ENCODE data around the gene MTHFR.
A peak's percentile ranks its signal among the peaks of the same experiment; 100 is the strongest.

MTHFR gene

DNA sequence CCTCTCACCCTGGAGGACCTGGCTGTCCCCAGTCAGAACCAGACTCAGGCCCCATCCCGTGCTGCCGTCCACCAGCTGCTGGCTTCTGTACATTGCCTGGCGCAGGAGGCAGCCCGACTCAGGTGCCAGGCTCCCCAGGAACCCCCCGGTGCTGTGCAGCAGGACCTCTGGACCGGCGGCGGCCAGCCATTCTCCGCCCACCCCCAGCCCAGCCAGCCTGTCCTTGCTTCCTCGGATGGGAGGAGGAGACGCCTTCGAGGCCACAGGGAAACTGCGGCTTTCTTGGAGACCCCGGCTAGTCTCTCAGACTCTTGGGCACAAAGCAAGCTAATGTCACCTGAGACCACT, 39.4 kb downstream of the MTHFR start:
- Mint-ChIP-seq H3K4me1 (no peaks in the 10 kb centered on the region), H3K9me3 (no peaks in the 10 kb centered on the region), H3K4me3 (no peak overlapping the region), H3K27ac (no peak overlapping the region), H3K36me3 (no peaks in the 10 kb centered on the region)
- DNase-seq (ENCODE audit: low spot score in 2 of 2), result no peak
- ATAC-seq, result no peak

DNA sequence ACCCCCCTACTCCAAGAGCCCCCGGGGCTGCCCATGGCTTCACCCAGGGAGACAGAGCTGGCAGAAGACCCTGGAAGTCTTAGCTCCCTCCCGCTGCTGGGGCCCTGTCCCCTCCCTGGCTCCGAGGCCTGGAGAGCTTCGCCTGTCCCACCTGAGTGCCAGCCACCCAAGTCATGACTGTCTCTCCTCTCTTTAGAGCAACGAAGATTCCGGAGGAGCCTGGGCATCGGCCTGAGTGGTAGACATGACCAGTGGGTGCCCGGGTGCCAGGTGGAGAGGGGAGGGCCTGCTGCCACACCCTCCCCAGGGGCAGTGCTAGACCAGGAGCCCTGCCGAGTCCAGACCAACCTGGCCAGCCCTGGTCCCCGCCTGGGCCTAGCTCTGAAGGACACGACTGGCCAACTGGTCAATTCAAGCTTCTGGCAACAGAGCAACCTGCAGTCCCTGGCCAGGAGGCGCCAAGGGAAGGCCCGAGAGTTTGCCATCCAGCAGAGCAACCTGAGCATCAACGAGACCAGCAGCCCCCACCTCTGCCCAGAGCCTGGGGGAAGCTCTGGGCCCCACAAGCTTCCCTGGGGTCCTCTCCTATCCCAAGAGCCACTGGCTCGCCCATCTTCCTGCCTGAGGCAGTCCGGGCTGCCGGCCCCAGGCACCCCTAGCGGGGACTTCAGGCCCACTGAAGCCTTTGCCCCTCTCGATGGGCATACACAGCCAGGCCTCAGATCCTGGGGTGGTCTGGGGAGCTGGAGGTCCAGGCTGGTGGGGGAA, 39.9 kb downstream of the MTHFR start:
- DNase-seq (ENCODE audit: low spot score in 2 of 2) (no peak), ATAC-seq (peak; percentile 19)
- Mint-ChIP-seq H3K4me1 (no peaks in the 10 kb centered on the region), H3K9me3 (no peaks in the 10 kb centered on the region), H3K36me3 (no peaks in the 10 kb centered on the region), H3K27ac (no peak overlapping the region), H3K4me3 (no peak overlapping the region)

DNA sequence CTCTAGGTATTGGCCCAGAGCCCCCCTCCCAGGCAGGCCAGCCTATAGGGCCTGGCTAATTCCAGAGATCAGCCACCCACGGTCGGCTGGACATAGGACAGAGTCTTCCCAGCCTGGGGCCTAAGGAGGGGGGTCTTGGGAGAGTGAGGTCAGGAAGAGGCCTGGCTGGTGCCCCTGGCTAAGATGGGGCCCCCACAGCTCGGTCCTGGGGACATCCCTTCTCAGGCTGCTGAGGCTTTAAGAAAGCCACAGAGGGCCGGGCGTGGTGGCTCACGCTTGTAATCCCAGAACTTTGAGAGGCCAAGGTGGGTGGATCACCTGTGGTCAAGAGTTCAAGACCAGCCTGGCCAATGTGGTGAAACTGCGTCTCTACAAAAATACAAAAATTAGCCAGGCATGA, 41.2 kb downstream of the MTHFR start:
- no peaks in the 10 kb centered on the region for H3K36me3 Mint-ChIP-seq
- H3K4me3 Mint-ChIP-seq, result no peak overlapping the region
- DNase-seq (ENCODE audit: low spot score in 2 of 2) (no peak), ATAC-seq (no peak)
- peaks cover 4% of the 10 kb centered on the region for H3K4me1 Mint-ChIP-seq
- H3K27ac Mint-ChIP-seq, result no peak overlapping the region
- H3K9me3 Mint-ChIP-seq, result no peaks in the 10 kb centered on the region

DNA sequence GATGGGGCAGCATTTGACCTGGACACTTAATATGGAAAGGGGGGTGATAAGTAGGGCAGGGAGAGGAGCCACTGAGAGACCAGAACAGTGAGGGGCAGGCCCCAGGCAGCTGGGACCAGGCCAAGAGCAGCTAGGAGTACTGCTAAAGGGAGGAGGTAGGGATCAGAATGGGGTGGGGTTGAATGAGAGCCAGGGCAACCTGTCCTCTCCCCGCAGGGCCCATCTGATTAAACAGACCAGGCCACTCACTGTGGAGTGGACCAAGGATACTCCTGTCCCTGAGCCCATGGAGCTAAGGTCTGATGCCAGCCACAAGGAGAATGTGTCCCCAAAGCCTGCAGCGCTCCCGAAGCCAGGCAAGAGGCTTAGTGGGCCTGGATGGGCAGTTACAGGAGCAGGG, 41.6 kb downstream of the MTHFR start:
- Mint-ChIP-seq H3K9me3 (no peaks in the 10 kb centered on the region), H3K27ac (no peak overlapping the region), H3K4me3 (no peak overlapping the region), H3K4me1 (peaks cover 4% of the 10 kb centered on the region), H3K36me3 (no peaks in the 10 kb centered on the region)
- no peak for DNase-seq (ENCODE audit: low spot score in 2 of 2)
- no peak for ATAC-seq

DNA sequence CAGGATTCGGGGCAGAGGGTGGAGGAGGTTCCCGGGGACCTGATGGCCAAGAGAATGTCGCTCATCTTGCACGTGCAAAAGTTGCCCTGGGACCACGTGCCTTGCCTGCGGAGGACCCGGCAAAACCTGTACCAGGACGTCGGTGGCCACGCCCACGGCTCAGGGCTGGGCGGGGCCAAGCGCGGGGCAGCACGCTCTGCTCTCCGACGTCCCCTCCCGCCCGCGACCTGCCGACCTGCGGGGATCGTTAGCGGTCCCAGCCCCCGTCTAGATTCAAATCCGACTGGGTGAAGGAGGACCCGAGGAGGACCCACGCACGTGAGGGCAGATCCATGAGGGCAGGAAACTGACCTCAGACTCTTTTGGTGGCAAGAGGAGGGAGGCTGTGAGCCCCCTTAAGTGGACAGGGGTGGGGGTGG, 43.8 kb downstream of the MTHFR start, which contains the start of gene C1orf167:
TSS of gene C1orf167 (plus strand) at position 206 of the 419 bp plus-strand sequence. CDS start 2,208 bp downstream, outside the sequence.
- Mint-ChIP-seq H3K4me3 (peak within 1 kb of the TSS; percentile 14), H3K4me1 (peaks cover 4% of the 10 kb centered on the region), H3K9me3 (no peaks in the 10 kb centered on the region), H3K36me3 (no peaks in the 10 kb centered on the region), H3K27ac (no peak within 1 kb of the TSS)
- DNase-seq (ENCODE audit: low spot score in 2 of 2), result no peak
- ATAC-seq, result peak; percentile 42

DNA sequence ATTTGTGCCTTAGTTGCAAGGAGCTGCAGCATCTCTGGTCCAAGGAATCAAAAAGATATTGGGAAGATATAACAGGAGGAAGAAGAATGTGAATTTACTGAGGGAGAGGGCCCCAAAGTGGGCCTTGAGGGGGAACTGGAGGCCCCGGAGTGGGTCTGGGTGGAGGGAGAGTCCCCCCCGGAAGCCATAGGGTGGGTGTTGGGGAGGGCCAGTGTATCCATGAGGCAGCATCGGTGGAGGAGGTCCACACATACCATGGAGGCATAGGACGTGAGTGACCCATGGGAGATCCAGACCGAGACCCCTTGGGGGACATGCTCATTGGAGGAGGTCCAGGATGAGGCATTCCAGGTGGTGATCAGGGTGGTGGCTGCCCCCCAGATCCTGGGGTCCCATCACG, 44.5 kb downstream of the MTHFR start:
- DNase-seq (ENCODE audit: low spot score in 2 of 2) (no peak), ATAC-seq (no peak)
- Mint-ChIP-seq H3K27ac (no peak overlapping the region), H3K36me3 (no peaks in the 10 kb centered on the region), H3K4me1 (peaks cover 4% of the 10 kb centered on the region), H3K4me3 (no peak overlapping the region), H3K9me3 (no peaks in the 10 kb centered on the region)

DNA sequence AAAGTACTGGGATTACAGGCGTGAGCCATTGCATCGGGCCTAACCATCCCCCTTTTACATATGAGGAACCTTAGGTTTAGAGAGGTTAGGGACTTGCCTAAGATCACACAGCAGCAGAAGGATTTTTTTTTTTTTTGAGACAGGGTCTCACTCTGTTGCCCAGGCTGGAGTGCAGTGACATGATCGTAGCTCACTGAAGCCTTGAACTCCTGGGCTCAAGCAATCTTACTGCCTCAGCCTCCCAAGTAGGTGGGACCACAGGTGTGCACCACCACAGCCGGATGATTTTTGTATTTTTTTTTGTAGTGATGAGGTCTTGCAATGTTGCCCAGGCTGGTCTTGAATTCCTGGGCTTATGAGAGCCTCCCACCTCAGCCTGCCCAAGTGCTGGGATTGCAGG, 46.0 kb downstream of the MTHFR start:
- H3K27ac Mint-ChIP-seq, result no peak overlapping the region
- ATAC-seq (no peak), DNase-seq (ENCODE audit: low spot score in 2 of 2) (no peak)
- H3K9me3 Mint-ChIP-seq, result no peaks in the 10 kb centered on the region
- H3K4me3 Mint-ChIP-seq, result no peak overlapping the region
- H3K4me1 Mint-ChIP-seq, result peaks cover 4% of the 10 kb centered on the region
- no peaks in the 10 kb centered on the region for H3K36me3 Mint-ChIP-seq

DNA sequence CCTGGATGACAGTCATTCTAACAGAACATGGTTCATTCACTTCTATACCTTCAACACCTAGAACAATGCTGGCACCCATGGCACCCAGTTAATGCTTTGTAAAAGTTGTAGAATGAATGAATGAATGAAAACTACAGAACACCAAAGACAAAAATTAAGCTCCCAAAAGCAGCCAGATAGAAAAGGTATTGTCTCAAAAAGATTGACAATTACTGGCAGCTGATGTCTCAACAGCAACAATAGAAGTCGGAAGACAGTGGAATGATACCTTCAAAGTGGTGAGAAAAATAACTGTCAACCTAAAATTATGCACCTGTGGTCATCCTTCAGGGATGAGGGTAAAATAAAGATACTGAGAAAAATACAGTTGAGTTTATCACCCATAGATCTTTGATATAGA, 48.7 kb downstream of the MTHFR start:
- Mint-ChIP-seq H3K4me3 (no peak overlapping the region), H3K4me1 (peaks cover 16% of the 10 kb centered on the region), H3K36me3 (no peaks in the 10 kb centered on the region), H3K9me3 (no peaks in the 10 kb centered on the region), H3K27ac (no peak overlapping the region)
- no peak for DNase-seq (ENCODE audit: low spot score in 2 of 2)
- ATAC-seq, result no peak

DNA sequence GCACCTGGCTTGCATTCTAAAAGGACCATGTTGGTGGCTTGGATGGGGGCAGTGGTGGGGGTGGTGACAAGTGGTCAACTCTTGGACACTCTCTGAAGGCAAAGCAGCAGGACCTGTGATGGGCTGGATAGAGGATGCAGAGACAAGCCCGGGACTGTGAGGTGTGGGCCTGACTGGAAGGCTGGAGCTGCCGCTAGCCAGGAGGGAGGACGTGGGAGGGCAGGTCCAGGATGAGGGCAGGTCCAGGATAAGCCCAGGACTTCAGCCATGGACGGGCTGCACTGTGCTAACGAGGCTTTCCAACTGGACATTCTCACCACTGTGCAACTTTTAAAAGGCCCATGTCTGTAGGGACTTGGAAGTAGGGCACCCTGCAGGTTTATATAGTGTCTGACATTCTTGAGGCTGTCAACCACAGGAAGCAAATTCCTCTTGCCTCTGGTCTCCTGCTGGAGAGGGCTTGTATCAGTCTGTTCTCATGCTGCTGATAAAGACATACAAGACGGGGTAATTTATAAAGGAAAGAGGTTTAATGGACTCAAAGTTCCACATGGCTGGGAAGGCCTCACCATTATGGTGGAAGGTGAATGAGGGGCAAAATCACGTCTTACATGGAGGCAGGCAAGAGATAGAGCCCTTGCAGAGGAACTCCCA, 52.1 kb downstream of the MTHFR start:
- peaks cover 21% of the 10 kb centered on the region for H3K4me1 Mint-ChIP-seq

DNA sequence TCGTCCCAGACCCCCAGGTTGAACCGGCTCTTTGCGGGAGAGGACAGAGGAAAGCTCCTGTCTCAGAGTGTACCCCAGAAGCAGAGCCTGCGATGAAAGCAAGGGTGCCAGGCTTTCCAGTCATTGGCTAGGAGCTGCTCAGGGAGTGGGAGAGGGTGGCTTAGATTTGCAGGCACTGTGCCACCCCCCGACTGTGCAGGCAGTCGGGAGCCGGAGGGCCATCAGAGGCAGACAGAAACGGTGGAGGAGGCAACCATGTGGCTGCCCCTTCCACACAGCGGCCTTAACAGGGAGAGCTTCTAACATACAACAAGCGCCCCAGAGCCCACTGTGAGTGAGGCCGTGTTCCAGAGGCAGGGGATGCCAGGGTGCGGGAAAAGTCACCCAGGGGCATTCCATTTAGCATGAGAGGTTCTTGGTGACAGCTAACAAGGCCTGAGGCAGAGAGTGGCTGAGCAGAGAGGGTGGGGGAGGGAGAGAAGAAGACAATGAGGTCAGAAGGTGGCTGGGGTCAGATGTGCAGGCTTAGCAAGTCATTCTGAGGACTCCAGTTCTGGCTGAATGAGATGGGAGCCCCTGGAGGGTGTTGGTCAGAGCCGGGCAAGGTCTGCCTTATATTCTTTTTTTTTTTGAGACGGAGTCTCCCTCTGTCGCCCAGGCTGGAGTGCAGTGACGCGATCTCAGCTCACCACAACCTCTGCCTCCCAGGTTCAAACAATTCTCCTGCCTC, 53.2 kb downstream of the MTHFR start:
- Mint-ChIP-seq H3K27ac (peak overlapping the region; percentile 32), H3K36me3 (no peaks in the 10 kb centered on the region), H3K4me1 (peaks cover 24% of the 10 kb centered on the region), H3K4me3 (no peak overlapping the region), H3K9me3 (no peaks in the 10 kb centered on the region)
- ATAC-seq (no peak), DNase-seq (ENCODE audit: low spot score in 2 of 2) (no peak)

More for the DNA sequence above, 52.1 kb downstream of the MTHFR start:
- H3K4me3 Mint-ChIP-seq, result no peak overlapping the region
- no peaks in the 10 kb centered on the region for H3K36me3 Mint-ChIP-seq
- no peak for ATAC-seq
- no peak for DNase-seq (ENCODE audit: low spot score in 2 of 2)
- H3K27ac Mint-ChIP-seq, result no peak overlapping the region
- no peaks in the 10 kb centered on the region for H3K9me3 Mint-ChIP-seq

DNA sequence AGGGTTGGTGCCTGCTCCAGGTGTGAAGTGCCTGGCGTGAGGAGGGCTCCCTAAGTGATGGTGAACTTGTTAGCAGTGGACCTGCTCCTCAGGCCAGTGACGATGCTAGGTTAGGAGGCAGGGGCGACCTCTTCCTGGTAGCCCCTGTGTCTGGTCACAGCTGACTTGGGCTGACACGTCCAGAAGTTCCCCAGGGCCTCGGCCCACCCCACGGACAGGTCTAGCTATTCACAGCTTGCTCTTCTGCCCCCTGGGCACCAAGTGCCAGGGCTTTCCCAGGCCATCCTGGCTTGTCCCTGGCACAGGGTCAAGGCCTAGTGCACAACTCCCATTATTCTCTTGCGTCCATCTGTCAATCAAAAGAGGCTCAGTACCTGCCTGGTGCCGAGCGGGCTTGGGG, 54.7 kb downstream of the MTHFR start:
- no peak for ATAC-seq
- Mint-ChIP-seq H3K27ac (no peak overlapping the region), H3K4me1 (peaks cover 34% of the 10 kb centered on the region), H3K9me3 (no peaks in the 10 kb centered on the region), H3K4me3 (no peak overlapping the region), H3K36me3 (no peaks in the 10 kb centered on the region)
- no peak for DNase-seq (ENCODE audit: low spot score in 2 of 2)

DNA sequence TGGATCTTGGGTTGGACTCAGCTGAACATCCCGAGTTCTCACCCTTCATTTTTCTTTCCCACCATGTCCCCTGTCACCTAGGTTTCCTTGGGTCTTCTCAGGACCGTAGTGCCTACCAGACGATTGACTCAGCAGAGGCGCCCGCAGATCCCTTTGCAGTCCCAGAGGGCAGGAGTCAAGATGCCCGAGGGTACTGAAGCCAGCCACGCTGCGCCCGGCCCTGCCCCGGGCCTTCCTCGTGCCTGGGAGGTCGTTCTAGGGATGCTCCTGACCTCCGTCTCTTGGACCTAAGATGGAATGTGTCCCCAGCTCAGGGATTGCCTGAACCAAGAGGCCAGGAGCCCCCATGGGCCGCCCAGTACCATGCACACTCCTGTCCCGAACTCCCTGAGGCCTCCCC, 55.8 kb downstream of the MTHFR start:
- no peak overlapping the region for H3K4me3 Mint-ChIP-seq
- ATAC-seq (no peak), DNase-seq (ENCODE audit: low spot score in 2 of 2) (no peak)
- H3K36me3 Mint-ChIP-seq, result no peaks in the 10 kb centered on the region
- H3K4me1 Mint-ChIP-seq, result peaks cover 40% of the 10 kb centered on the region
- no peak overlapping the region for H3K27ac Mint-ChIP-seq
- H3K9me3 Mint-ChIP-seq, result no peaks in the 10 kb centered on the region

DNA sequence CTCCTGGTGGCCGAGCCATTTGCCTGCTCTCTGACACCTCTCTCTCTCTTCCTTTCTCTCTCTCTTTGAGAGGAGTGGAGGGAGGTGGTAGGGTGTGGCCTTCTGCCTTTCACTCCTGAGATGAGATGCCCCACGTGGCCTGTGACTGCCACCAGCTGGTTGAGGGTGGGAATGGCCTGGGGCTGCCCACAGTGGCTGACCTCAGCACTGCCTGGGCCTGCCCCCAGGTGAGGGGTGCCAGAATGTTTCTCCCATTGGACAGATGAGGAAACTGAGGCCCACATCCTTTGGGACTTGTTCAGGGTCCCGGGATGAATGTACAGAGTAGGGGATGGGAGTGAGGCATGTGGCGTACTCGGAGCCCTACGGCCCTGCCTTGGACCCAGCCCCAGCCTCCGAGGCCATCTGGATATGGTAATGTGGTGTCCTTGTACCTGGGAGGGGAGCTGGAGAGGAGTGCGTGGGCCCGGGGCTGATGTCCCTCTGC, 56.5 kb downstream of the MTHFR start:
- no peaks in the 10 kb centered on the region for H3K36me3 Mint-ChIP-seq
- ATAC-seq, result peak; percentile 87
- H3K27ac Mint-ChIP-seq, result peak overlapping the region; percentile 97
- peak in 1 of 2 donors; percentile 21 for DNase-seq (ENCODE audit: low spot score in 2 of 2)
- H3K4me1 Mint-ChIP-seq, result peaks cover 40% of the 10 kb centered on the region
- H3K4me3 Mint-ChIP-seq, result peak overlapping the region; percentile 31
- H3K9me3 Mint-ChIP-seq, result no peaks in the 10 kb centered on the region

DNA sequence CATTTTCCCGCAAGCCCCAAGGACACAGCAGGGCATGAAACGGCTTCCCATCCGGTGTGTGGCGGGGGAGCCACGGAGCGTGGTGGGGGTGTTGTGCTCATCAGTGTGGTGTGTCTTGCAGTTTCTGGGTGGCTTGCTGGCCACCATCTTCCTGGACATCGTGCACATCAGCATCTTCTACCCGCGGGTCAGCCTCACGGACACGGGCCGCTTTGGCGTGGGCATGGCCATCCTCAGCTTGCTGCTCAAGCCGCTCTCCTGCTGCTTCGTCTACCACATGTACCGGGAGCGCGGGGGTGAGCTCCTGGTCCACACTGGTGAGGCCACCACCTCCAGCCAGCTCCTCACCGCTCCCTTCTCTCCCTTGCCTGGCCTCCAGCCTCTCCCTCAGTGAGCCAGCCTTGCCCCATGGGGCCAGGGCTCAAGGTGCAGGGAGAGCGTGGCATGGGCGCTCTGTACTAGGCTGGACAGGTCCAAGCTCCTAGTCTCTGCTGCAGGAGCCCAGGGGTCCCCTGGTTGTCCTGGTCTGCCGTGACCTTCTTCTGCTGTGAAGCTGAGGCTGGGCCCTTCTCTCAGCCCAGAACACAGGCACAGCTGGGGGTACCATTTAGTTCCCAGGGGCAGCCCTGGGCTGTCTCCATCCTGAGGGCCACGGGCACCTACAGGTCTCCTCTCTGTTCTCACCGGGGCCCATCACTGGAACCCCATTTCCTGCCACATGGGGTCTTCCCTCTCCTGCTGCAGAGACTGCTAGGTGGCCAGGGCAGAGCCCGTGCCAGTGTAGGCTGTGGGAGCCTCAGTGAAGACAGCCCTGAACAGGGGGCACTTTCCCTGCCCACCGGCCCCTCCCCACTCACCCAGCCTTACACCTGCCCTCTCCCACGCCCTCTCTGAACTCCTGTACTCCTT, 57.2 kb downstream of the MTHFR start:
- ATAC-seq (peak; percentile 50), DNase-seq (ENCODE audit: low spot score in 2 of 2) (no peak)
- H3K36me3 Mint-ChIP-seq, result no peaks in the 10 kb centered on the region
- peak overlapping the region; percentile 31 for H3K4me3 Mint-ChIP-seq
- H3K27ac Mint-ChIP-seq, result peak overlapping the region; percentile 97
- H3K4me1 Mint-ChIP-seq, result peaks cover 39% of the 10 kb centered on the region
- H3K9me3 Mint-ChIP-seq, result no peaks in the 10 kb centered on the region

Data from stimulated activated effector memory CD8-positive, alpha-beta T cell treated with anti-CD3 and anti-CD28 coated beads, Interleukin-12 subunit alpha, Interleukin-12 subunit beta, amount 100 ng/mL, for 72 hours (primary cell).